Spleen (tissue), 7 donors: ENCODE results near the gene CADPS2.

Experiments
- CTCF ChIP-seq, 11 experiments: fragments of 200-600 bp in 7 of 11; fragments of 450-650 bp in 4 of 11; sonication (generic) in 4 of 11; IDR thresholded peaks in 8 of 11; conservative IDR thresholded peaks in 3 of 11; 1 replicate in 7 of 11; 2 replicates in 4 of 11; pipeline versions ENCODE4 v1.4.0 to v1.8.0; 2016 to 2021; ENCODE audit warnings: antibody characterized with exemption in 11 of 11, inconsistent platforms in 4 of 11, mild to moderate bottlenecking in 1 of 11
- POLR2A ChIP-seq, 3 donors: fragments of 450-650 bp; IDR thresholded peaks; one replicate each; pipeline ENCODE4 v1.5.1; 2017; ENCODE audit warnings: antibody characterized with exemption in 3 of 3, mild to moderate bottlenecking in 1 of 3
- POLR2AphosphoS5 ChIP-seq, 3 donors: sonication (generic); formaldehyde crosslinking; IDR thresholded peaks; one replicate each; pipeline ENCODE4 v1.5.1; 2017; ENCODE audit warnings: antibody characterized with exemption in 3 of 3
- donor health status: DM: no; HTN: no; CAD: no; lungs with moderate emphysema.
- donor health status: DM: no; HTN: no; CAD: no.
- donor health status: DM: no; HTN: no; CAD: no.

DNA sequence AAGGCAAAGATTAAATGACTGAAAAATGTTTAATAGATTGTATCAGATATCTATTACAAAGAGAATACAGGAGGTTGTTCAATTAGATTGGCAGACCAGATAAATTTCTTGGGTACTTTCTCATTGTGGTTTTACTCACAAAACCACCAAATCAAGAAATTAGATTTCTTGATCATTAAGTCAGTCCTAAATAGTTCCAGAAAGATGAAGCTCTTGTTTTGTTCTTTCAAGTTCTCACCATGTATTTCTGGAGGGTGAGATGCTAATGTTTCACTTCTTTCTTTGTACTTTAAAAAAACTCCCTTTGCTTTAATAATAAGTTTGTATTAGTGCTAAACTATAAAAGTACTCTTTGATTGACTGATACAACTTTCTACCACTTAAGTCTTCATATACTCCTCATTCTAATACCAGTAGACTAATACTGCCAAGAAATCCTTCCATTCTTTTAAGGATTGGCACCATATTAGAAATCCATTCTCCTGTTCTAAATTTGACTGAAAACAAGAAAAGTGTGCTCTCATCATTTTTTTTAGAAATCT, 256.8 kb downstream of the CADPS2 start:
- TF ChIP-seq POLR2AphosphoS5 (IDR thresholded peaks at IDR 0.05) (no peak), CTCF (IDR thresholded peaks at IDR 0.05 in 8 of 11, conservative IDR thresholded peaks at IDR 0.05 in 3 of 11) (no peak), POLR2A (IDR thresholded peaks at IDR 0.05) (no peak)
